Activated CD8-positive, alpha-beta memory T cell treated with anti-CD3 and anti-CD28 coated beads, Interleukin-2, amount 50 U/mL, for 24 hours (primary cell): Measurements from ENCODE around the gene RNF141.

Experiments
- DNase-seq: peaks from one replicate; pipeline ENCODE4 v3.0.0-alpha.2; 2020; ENCODE audit errors: extremely low read depth

RNF141 gene

DNA sequence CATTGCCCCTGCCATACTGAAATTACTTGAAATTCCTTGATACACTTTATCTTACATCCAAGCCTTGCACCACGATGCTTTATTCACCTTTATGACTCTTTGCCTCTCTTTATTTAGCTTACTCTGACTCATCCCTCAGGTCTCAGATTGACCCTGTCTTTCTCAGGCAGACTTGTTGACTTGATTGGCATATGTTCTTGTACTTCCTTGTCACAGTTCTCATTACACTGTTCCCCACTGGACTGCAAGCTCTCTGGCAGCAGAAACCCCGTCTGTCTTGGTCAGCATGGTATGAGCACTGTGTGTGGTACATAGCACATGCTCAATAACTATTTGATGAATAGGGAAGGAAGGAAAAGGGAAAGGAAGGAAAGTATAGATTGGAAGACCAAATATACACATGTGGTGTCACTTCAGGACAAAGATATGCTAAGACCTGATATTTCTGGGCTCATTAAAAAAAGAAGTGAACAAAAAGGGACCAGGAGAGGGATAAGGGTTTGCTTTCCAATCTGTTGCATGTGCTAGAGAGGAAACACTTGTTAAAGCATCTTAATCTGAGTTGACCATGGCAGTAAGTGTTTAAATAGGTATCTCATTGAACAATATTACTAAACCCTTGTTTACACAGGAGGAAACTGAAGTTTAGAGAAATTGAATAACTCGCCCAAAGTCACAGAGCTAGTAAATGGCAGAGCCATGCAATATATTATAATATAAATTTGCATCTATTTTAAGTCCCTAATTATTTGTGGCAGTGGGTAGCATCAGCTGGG lies 20.2 kb upstream of the RNF141 start:
- DNase-seq = no peak

GRCh38 chr11:10558288-10558687 lies 17.3 kb upstream of the RNF141 start:
- no peak for DNase-seq

- DNase-seq = no peak
Observed at GRCh38 chr11:10556590-10556989, 15.6 kb upstream of the RNF141 start.

- DNase-seq = no peak
Observed at GRCh38 chr11:10551845-10552352, 10.9 kb upstream of the RNF141 start.

DNA sequence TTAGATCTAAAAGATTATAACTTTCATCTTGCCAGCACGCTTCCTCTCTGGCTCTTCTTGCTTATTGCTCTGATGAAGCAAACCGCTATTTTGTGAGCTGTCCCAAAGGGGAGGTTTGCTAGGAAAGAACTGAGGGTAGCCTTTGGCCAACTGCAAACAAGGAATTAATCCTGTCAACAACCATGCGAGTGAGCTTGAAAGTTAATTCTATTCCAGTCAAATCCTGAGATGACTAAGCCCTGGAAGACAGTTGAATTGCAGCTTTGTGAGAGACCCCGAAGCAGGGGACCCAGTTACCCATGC lies 10.3 kb upstream of the RNF141 start:
- DNase-seq = no peak

- DNase-seq = no peak
Observed at GRCh38 chr11:10550503-10551289, 9.7 kb upstream of the RNF141 start.

DNA sequence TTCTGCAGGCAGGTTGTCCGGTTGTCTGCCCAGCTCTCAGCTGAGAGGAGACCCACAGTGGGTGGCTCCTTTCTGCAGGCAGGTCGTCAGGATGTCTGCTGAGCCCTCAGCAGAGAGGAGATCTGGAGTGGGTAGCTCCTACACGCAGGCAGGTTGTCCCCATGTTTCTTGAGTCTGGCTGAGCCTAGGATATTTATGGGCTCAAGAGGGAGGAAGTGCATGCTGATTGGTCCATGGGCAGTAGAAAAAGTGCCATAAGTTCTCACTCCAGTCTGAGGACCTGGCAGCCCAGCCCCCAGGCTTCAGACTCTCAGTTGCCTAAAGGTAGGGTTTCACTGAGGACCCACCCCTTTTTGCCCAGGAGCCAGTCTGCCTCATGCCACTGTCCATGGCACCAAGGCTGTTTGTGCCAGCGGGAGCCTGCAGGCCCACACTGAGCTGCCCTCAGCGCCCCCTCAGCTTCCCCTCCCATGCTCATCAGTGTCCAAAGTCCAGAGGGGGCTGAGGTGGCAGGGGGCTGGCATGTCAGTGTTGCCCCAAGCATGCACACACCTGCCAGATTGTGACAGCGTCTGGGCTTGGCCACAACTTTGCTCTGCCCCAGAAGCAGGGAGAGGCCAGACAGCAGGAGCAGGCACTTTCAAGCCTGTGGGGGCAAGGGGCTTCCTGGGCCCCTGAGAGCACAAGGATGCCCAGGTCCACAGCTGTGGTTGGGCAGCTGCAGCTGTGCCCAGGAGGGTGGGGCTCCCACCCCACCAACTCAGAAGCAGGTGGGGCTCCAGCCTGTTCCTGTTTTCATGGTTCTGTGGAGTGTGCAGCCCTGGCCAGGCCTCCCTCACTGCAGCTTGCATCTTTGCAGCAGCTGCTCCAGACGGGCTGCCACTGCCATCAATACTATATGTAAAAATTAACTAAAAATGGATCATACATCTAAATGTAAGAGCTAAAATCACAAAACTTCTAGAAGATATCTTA lies 3.8 kb upstream of the RNF141 start:
- DNase-seq = no peak

DNA sequence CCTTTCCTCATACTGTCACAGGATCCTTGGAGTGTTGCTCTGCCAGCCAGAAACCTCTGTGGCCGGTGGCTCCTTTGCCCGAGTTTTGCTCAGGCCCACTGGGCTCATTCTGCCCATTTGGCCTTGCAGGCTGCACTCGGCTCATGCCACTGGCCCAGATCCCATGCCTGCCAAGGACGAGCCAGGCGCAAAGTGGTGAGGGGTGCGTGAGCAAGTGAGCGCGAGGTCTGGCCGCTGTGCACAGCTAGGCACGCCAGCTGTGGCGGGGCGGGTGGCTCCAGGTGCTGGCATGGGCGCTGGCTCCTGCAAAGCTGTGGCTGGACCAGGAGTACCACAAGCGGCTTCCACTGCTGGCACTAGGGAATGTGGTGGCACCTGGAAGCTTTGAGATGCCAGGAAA lies 2.8 kb upstream of the RNF141 start:
- no peak for DNase-seq

GRCh38 chr11:10542776-10543175 lies 1.8 kb upstream of the RNF141 start:
- no peak for DNase-seq

DNA sequence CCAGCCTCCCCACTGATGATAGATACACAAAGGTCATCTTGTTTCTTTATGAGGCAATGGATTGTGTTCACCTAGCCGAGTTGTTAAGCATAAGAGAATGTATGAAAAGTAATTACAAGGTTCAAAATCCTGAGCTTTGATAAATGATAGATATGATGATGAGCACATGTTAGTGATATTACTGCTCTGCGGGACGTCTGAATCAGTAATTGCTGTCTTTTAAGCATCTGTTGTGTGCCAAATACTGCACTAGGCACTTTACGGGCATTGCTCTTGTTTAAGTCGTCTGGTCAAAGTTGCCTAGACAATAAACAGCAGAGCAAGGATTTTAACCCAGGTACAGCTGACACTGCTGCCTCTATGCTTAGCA lies 559 bp upstream of the RNF141 start:
- no peak for DNase-seq

GRCh38 chr11:10540546-10540914 lies 457 bp downstream of the RNF141 start:
- no peak for DNase-seq

DNA sequence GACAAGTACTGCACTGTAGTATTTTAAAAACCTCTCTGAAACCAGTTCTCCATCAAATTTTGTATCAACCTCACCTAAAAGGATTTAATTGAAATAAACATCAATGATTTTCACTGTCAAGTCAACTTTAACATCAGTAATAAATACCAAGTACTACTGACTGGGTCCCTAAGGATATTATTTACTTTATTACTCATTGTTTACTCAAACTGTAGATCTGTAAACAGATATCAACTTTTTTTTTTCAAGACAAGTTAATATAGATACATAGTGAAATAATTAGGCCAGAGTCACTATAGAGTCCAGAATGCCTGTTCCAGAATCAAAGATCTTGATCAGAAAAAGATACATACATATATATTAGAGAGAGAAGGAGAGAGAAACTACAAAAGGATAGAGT lies 1.6 kb downstream of the RNF141 start:
- DNase-seq = no peak

DNA sequence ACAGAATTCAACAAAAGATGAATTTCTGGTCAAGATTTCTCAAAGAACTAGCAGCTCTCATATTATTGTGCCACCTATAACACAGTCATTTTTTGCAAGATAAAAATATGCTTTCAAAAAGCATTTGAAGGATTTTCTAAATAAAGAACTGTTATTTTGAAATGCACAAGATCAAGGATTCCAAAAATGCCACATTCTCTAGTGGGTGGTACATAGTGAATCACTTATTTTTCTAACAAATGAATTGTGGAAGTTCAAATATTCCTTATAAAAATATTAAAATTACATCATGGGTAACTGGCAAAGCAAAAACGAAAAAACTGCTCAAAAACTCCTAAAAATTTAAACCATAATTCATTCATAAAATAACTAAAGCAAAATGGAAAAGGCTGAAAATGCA lies 2.1 kb downstream of the RNF141 start:
- no peak for DNase-seq

- DNase-seq = no peak
Observed at GRCh38 chr11:10537600-10537999, 3.4 kb downstream of the RNF141 start.

GRCh38 chr11:10534316-10534715 lies 6.7 kb downstream of the RNF141 start:
- DNase-seq = no peak

GRCh38 chr11:10533323-10533722 lies 7.7 kb downstream of the RNF141 start:
- DNase-seq = no peak

DNA sequence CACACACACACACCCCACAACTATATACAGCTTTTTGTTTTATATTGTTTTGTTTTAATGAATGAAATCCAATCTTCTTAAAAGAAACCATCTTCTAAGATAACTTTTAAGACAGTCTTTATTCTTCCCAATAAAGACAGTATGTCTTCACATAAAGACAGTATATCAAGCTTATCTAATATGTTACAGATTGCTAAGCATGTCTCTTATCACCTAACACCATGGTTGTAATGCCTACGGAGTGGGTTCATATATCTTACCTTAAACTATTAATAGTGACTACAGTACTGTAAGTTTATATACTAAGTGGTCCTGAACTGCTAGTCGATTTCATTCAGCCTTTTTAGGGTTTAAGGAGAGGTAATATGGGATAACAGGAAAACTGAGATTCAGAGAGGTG lies 8.5 kb downstream of the RNF141 start:
- DNase-seq = no peak

DNA sequence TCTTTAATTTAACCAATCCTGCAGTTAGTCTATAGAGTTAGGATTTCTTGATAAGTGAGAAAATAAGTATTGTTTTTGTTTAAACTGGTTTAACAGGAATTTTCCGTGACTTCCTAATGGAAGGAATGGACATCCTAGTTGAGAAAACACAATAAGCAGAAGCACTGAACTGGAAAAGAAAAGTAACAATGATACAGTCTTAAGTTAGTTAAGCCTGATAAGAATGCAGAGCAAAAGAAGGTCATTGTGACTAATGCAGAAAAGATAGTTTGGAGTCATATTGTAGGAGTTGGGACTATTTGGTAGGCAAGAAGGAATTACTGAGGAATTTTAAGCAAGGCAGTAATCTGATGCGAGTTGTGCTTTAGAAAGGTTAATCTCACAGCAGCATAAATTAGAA lies 11.7 kb downstream of the RNF141 start:
- no peak for DNase-seq

GRCh38 chr11:10528121-10528520 lies 12.9 kb downstream of the RNF141 start:
- no peak for DNase-seq

GRCh38 chr11:10526974-10527918 lies 13.7 kb downstream of the RNF141 start:
- no peak for DNase-seq

GRCh38 chr11:10524471-10524870 lies 16.5 kb downstream of the RNF141 start:
- no peak for DNase-seq
